LNCaP clone FGC (cell line): Measurements from ENCODE around the gene TMEM132D.

Experiments
- DNase-seq: peaks from one replicate; pipeline ENCODE4 v3.0.0-alpha.2; 2011; ENCODE audit warnings: low read depth
- H3K4me3 ChIP-seq: 2 replicates; pipeline ENCODE4 v1.5.1; 2011; ENCODE audit warnings: mild to moderate bottlenecking, low read depth, low read length, control low read depth
- TF ChIP-seq, protein P1 (sequence below): IDR thresholded peaks from 2 replicates; pipeline ENCODE4 v1.5.1; 2012; ENCODE audit warnings: mild to moderate bottlenecking; ENCODE audit not compliant: control insufficient read depth, insufficient read depth; ENCODE audit errors: extremely low read depth

Gene TMEM132D

DNA sequence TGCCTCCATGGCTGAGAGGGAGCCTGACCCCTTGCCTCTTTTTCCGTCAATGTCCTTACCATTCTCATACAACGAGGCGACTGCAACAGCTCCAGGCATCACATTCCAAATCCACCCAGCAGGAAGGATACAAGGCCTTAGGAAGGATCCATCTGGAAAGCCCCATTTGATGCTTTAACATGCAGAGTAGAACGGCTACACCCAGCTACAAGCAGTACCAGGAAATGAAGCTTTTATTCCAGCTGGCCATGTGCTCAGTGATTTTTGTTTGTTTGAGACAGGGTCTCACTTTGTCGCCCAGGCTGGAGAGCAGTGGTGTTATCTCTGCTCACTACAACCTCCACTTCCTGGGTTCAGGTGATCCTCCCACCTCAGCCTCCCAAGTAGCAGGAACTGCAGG, 124.8 kb downstream of the TMEM132D start:
- TF ChIP-seq, protein P1, sequence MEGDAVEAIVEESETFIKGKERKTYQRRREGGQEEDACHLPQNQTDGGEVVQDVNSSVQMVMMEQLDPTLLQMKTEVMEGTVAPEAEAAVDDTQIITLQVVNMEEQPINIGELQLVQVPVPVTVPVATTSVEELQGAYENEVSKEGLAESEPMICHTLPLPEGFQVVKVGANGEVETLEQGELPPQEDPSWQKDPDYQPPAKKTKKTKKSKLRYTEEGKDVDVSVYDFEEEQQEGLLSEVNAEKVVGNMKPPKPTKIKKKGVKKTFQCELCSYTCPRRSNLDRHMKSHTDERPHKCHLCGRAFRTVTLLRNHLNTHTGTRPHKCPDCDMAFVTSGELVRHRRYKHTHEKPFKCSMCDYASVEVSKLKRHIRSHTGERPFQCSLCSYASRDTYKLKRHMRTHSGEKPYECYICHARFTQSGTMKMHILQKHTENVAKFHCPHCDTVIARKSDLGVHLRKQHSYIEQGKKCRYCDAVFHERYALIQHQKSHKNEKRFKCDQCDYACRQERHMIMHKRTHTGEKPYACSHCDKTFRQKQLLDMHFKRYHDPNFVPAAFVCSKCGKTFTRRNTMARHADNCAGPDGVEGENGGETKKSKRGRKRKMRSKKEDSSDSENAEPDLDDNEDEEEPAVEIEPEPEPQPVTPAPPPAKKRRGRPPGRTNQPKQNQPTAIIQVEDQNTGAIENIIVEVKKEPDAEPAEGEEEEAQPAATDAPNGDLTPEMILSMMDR, result no peak
- H3K4me3 ChIP-seq, result no peak overlapping the region
- DNase-seq, result no peak

- TF ChIP-seq, protein P1, result no peak
Observed at GRCh38 chr12:129776977-129777667, 126.7 kb downstream of the TMEM132D start.

GRCh38 chr12:129772501-129773493, 131.0 kb downstream of the TMEM132D start:
- no peak overlapping the region for H3K4me3 ChIP-seq
- TF ChIP-seq, protein P1, result no peak
- DNase-seq, result no peak

More at GRCh38 chr12:129776977-129777667, 126.7 kb downstream of the TMEM132D start:
- no peak for DNase-seq
- no peak overlapping the region for H3K4me3 ChIP-seq

DNA sequence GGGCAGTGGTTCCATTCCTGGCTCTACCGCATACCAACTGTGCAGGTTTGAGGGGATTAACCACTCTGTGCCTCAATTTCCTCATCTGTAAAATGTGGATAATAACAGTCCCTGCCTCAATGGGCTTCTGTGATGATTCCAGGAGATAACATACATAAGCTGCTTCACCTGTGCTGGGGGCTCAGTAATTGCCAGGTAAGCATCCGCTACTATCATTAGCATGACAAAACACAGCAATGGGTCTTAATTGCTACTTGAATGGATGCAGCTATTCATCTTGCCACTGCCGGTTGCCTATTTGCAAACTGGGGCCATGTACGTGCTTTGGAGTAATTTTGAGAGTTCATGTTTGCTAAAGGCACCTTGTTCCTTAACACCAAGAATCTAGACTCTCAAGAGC, 132.6 kb downstream of the TMEM132D start:
- no peak overlapping the region for H3K4me3 ChIP-seq
- no peak for DNase-seq
- TF ChIP-seq, protein P1, result no peak

GRCh38 chr12:129765719-129766118, 138.1 kb downstream of the TMEM132D start:
- TF ChIP-seq, protein P1, result no peak
- H3K4me3 ChIP-seq, result no peak overlapping the region
- DNase-seq, result no peak

DNA sequence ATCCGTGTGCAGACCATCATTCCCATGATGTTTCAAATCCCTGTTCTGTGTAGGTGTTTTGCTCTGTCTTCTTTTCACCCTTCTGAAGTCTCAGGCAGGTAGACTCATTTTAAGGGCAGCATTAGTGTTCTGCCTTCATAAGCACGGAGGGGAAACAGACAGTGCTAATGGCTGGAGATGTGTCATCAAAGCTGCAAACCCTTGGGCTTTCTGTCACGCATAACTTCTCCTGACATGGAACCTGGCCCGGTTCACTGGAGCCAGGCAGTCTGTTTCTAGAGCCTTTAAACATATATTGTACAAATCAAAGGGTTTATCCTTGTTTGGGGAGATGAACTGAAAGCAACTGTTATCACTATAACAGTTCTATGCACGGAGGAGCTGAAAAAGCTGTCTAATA, 141.4 kb downstream of the TMEM132D start:
- DNase-seq, result no peak
- H3K4me3 ChIP-seq, result no peak overlapping the region
- TF ChIP-seq, protein P1, result no peak
